Measurements from ENCODE around the gene RNF26. TPM values are rescaled to one million over a fixed set of nuclear protein-coding genes. Genes with fewer than 3 reads are reported as not detected.
A peak's percentile ranks its signal among the peaks of the same experiment; 100 is the strongest.

Gene RNF26
- total RNA-seq, result 22.2 TPM

GRCh38 chr11:119334174-119334930, at the start of gene RNF26:
RNF26 (plus strand) TSS chr11:119334527; CDS start chr11:119335123, 596 bp downstream.
- peak; percentile 95 for ATAC-seq

DNA sequence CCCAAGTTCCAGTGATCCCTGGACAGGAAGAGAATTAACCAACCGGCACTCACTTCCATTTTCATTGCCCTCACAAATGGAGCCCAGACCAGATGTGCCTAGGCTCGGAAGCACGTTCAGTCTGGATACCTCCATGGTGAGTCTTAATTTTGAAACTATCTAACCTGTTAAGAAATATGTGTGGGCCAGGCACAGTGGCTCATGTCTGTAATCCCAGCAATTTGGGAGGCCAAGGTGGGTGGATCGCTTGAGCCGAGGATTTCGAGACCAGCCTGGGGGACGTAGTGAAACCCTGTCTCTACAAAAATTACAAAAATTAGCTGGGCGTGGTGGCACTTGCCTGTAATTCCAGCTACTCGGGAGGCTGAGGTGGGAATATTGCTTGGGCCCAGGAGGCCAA, 48.9 kb upstream of the RNF26 start:
- ATAC-seq, result no peak

DNA sequence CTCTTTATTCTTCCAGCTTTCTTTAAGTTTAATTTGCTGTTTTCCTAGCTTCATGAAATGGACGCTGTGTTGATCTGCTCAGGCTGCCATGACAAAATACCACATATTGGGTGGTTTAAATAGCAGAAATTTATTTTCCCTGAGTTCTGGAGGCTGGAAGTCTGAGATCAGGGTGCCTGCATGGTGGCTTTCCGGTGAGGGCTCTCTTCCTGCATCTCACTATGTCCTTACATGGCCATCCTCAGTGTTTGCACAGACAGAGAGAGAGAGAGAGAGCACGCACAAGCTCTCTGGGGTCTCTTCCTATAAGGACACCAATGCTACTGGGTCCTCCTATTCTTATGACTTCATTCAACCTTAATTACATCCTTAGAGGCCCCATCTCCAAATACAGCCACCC, 46.1 kb upstream of the RNF26 start:
- no peak for ATAC-seq

DNA sequence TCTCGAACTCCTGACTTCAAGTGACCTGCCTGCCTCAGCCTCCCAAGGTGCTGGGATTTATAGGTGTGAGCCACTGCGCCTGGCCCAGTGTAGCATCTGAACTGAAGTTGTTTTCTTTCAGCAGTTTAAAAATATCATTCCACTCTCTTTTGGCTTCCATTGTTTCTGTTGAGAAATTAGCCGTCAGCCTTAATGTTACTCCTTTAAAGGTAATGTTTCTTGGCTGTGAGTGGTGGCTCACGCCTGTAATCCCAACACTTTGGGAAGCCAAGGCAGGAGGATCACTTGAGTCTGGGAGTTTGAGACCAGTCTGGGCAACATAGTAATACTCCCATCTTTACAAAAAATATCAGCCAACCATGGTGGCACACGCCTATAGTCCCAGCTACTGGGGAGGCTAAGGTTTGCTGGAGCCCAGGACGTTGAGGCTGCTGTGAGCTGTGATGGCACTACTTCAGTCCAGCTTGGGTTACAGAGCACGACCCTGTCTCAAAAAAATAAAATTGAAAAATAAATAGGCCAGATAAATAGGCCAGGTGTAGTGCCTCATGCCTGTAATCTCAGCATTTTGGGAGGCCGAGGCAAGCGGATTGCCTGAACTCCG, 43.3 kb upstream of the RNF26 start:
- ATAC-seq, result no peak

- ATAC-seq, result no peak
Observed at GRCh38 chr11:119293461-119293860, 40.9 kb upstream of the RNF26 start.

GRCh38 chr11:119295178-119295577, 39.1 kb upstream of the RNF26 start:
- ATAC-seq, result peak; percentile 32

DNA sequence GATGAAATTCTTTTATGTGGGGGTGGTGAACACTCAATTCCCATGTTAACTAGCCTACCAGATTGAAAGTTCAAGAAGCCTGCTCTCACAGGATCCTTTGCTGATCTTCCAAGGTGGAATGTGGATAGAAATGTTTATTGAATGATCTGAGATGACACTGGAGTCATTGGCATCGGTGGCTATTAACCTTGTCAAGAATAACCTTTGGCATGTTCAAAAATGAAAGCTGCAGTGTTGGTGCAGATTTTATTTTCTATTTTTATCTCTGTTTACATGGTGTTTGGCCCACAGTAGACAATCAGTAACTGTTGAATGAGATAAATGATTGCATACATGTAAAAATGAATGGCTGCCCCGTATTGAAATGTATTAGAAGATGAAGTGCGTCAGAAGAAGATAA, 36.4 kb upstream of the RNF26 start:
- no peak for ATAC-seq

DNA sequence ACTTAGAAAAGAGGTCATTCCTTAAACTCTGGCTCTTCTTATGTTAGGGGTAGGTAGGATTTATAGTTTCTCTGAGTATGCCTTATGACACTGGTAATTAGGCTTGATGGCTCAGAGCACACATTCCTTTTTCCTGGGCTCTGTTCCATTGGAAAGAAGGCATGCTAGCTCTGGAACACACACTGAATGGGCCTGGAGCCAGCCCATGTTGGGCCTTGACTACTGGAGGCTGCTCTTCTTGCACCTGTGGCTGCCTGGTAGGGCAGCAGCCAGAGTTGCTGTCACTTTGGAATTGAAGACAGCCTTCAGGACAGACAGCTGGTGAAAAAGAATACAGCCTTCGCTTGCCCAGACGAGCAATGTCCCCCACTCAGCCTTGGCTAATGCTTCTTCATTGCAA, 35.6 kb upstream of the RNF26 start:
- ATAC-seq, result no peak

- ATAC-seq, result no peak
Observed at GRCh38 chr11:119299416-119299815, 34.9 kb upstream of the RNF26 start.

DNA sequence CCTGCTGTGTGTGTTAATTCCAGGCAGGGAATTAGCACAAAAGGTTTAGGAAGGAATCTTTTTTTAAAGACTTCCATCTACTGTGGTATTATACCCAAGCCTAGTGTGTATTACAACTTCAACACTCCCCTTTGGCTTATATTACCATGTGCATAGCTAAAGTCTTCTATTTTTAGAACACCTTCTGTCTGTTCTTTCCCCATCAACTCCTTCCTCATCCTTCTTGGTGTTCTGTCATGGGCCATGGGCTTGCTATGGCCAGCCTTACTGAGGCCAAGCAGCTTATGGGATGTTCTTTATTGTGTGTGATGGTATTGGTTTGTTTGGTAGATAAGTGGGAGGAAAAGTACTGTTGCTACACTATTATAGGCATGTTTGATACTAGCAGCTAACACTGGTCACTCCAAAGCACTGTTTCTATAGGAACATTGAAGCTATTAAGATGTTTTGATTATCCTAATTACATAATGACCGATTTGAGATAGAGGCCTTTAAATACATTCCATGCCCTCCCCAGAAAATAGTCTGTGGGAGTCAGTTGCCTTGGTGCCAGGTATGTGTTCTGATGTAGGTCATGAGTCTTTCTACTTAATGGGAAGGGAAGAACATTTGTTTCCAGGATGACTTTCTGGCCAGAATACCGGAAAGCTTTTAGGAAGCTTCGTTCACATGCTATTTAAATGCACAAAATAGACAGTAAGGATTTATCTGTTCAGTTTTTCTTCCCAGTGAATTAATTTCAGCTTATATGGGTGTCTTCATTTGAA, 33.9 kb upstream of the RNF26 start:
- ATAC-seq, result no peak

DNA sequence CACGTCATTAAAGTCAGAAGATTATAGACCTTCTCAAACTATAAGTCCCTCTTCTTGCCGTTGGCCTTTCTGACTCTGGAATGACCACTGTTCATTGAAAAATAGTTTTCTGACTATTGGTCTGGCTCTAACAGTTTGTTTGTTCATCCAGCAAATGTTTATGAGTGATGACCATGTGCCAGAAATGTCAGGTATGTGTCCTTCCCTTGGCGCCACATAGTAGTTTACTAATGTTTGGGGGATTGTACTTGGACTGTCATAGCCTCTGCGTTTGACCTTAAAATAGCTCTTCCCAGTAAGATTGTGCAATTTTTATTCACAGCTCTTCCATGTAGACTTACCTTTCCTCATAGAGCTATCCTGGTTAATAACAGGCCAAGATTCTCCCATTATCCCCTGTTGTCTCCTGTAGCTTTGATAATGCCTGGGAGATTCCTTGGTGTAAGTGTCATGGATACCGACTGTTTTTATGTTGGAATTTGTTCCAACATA, 31.1 kb upstream of the RNF26 start:
- no peak for ATAC-seq

GRCh38 chr11:119305556-119306372, 28.6 kb upstream of the RNF26 start:
- ATAC-seq, result no peak

- ATAC-seq, result no peak
Observed at GRCh38 chr11:119306373-119306890, 27.9 kb upstream of the RNF26 start.

GRCh38 chr11:119307219-119307618, 27.1 kb upstream of the RNF26 start:
- ATAC-seq, result no peak

DNA sequence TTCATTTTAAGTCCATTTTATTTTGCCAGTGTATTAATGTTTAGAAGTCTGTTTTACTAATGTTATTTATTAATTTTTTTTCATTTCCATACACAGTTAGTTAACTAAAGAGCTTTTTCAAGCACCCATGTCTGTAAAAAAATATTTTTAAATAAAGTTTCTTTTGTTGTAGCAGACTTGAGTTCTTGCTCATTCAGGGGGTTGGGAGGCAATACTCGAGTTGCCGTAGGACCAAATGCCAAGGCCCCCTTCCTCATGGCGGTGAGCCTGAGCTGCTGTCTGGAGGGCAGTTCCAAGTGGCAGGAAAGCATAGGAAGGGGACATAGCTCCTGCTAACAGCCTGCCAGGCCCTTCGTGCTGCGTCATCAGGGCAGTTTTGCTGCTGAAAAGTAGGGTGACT, 26.4 kb upstream of the RNF26 start:
- no peak for ATAC-seq

DNA sequence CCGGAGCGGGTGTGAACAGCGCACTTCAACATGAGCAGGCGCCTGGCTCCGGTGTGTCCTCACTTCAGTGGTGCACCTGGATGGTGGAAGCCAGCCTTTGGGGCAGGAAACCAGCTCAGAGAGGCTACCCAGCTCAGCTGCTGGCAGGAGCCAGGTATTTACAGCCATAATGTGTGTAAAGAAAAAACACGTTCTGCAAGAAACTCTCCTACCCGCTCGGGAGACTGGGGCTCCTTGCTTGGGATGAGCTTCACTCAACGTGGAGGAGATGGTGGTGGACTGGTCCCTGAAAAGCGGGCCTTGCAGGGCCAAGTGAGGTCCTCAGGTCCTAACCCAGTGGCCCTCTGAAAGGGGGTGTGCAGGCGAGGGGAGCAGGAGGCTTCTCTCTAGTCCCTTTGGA, 24.9 kb upstream of the RNF26 start:
- no peak for ATAC-seq

GRCh38 chr11:119309953-119310681, 24.2 kb upstream of the RNF26 start:
- ATAC-seq, result no peak

- ATAC-seq, result peak; percentile 86
Observed at GRCh38 chr11:119310682-119311052, 23.7 kb upstream of the RNF26 start.

GRCh38 chr11:119314726-119315125, 19.6 kb upstream of the RNF26 start:
- ATAC-seq, result no peak

- peak; percentile 4 for ATAC-seq
Observed at GRCh38 chr11:119315131-119316015, 19.0 kb upstream of the RNF26 start.

All from esophagus mucosa (tissue), 1 donor.